Prostate gland (tissue), 2 donors: ENCODE results near the gene MAD1L1. TPM values are rescaled to one million over a fixed set of nuclear protein-coding genes. Genes with fewer than 3 reads are reported as not detected.

Source experiments
- DNase-seq: peaks from one replicate; pipeline ENCODE4 v3.0.0-alpha.2; 2019; ENCODE audit warnings: low spot score
- H3K27ac ChIP-seq, 2 donors: fragments of 200-600 bp; sonication (generic); 2 replicates each; pipeline ENCODE4 v1.5.1; 2017 to 2019
- H3K27me3 ChIP-seq: fragments of 200-600 bp; sonication (generic); replicated peaks from 2 replicates; pipeline ENCODE4 v1.5.1; 2019; ENCODE audit not compliant: insufficient read depth
- H3K36me3 ChIP-seq, 2 donors: fragments of 200-600 bp; sonication (generic); 1 replicate in 1 of 2; 2 replicates in 1 of 2; pipeline versions ENCODE4 v1.5.1 to v1.8.1; 2017 to 2019
- H3K4me1 ChIP-seq: fragments of 200-600 bp; sonication (generic); replicated peaks from 2 replicates; pipeline ENCODE4 v1.5.1; 2019
- H3K4me3 ChIP-seq, 2 donors: fragments of 200-600 bp; sonication (generic); 2 replicates each; pipeline ENCODE4 v1.5.1; 2017 to 2019
- H3K9me3 ChIP-seq: fragments of 200-600 bp; sonication (generic); 2 replicates; pipeline ENCODE4 v1.5.1; 2017
- CTCF ChIP-seq, 4 experiments: fragments of 200-600 bp in 2 of 4; fragments of 450-650 bp in 2 of 4; sonication (generic) in 2 of 4; IDR thresholded peaks; 1 replicate in 3 of 4; 2 replicates in 1 of 4; pipeline ENCODE4 v1.5.1; 2016 to 2019; ENCODE audit warnings: antibody characterized with exemption in 4 of 4, mild to moderate bottlenecking in 2 of 4, moderate library complexity in 2 of 4
- POLR2A ChIP-seq: fragments of 450-650 bp; IDR thresholded peaks from one replicate; pipeline ENCODE4 v1.6.1; 2016; ENCODE audit warnings: antibody characterized with exemption, mild to moderate bottlenecking
- POLR2AphosphoS5 ChIP-seq: sonication (generic); formaldehyde crosslinking; IDR thresholded peaks from one replicate; pipeline ENCODE4 v1.6.1; 2017; ENCODE audit warnings: antibody characterized with exemption
- WGBS: methylation state at CpG from one replicate; pipeline ENCODE4 v1.1.5; 2018; 5-methylcytosine and 5-hydroxymethylcytosine counted together
- intact Hi-C: fragments of 100-400 bp; cut with DNase I; formaldehyde crosslinking; loops from one replicate; pipeline ENCODE4 v1.14.2; 2022
- total RNA-seq, 2 donors: library from RNA; depleted of rRNA; stranded (reverse); fragments of >200 nt; gene quantifications; one replicate each; pipeline ENCODE4 v1.1.0, GENCODE V29; 2016

MAD1L1 gene
- total RNA-seq, 2 donors from 2014 or later = 79.3 to 91.9 TPM

- H3K27ac ChIP-seq = no peak overlapping the region
- no peaks in the 10 kb centered on the region for H3K4me1 ChIP-seq
- no peaks in the 10 kb centered on the region for H3K36me3 ChIP-seq
- WGBS = 89% methylated on average over 40 of the region's 40 CpGs
- DNase-seq = no peak
- H3K4me3 ChIP-seq = no peak overlapping the region
- H3K27me3 ChIP-seq = no peaks in the 10 kb centered on the region
- intact Hi-C loops = no loop called here
- TF ChIP-seq POLR2AphosphoS5 = no peak
- no peak for TF ChIP-seq CTCF (IDR thresholded peaks at IDR 0.05)
- no peak for TF ChIP-seq POLR2A
- H3K9me3 ChIP-seq = no peaks in the 10 kb centered on the region
Measured at GRCh38 chr7:1852517-1853430, 380.0 kb downstream of the MAD1L1 start.

- DNase-seq = no peak
- no peaks in the 10 kb centered on the region for H3K36me3 ChIP-seq
- H3K9me3 ChIP-seq = no peaks in the 10 kb centered on the region
- H3K4me3 ChIP-seq = no peak overlapping the region
- no peaks in the 10 kb centered on the region for H3K4me1 ChIP-seq
- H3K27me3 ChIP-seq = no peaks in the 10 kb centered on the region
- TF ChIP-seq POLR2AphosphoS5 = no peak
- H3K27ac ChIP-seq = no peak overlapping the region
- 79% methylated on average over 25 of the region's 26 CpGs for WGBS
- intact Hi-C loops = no loop called here
Measured at GRCh38 chr7:1851721-1852516, 380.8 kb downstream of the MAD1L1 start.

GRCh38 chr7:1850976-1851571 lies 381.7 kb downstream of the MAD1L1 start:
- no peak for TF ChIP-seq POLR2AphosphoS5
- TF ChIP-seq POLR2A = no peak
- TF ChIP-seq CTCF (IDR thresholded peaks at IDR 0.05) = no peak

GRCh38 chr7:1850111-1850975 lies 382.4 kb downstream of the MAD1L1 start:
- H3K27me3 ChIP-seq = no peaks in the 10 kb centered on the region
- intact Hi-C loops = no loop called here
- no peak overlapping the region for H3K4me3 ChIP-seq
- no peaks in the 10 kb centered on the region for H3K36me3 ChIP-seq
- H3K27ac ChIP-seq = no peak overlapping the region
- no peak for DNase-seq
- no peaks in the 10 kb centered on the region for H3K9me3 ChIP-seq
- H3K4me1 ChIP-seq = no peaks in the 10 kb centered on the region
- no peak for TF ChIP-seq POLR2A
- no peak for TF ChIP-seq CTCF (IDR thresholded peaks at IDR 0.05)
- no peak for TF ChIP-seq POLR2AphosphoS5
- 95% methylated on average over 32 of the region's 33 CpGs for WGBS

More at GRCh38 chr7:1850976-1851571, 381.7 kb downstream of the MAD1L1 start:
- H3K9me3 ChIP-seq = no peaks in the 10 kb centered on the region
- intact Hi-C loops = no loop called here
- no peaks in the 10 kb centered on the region for H3K4me1 ChIP-seq
- no peak overlapping the region for H3K27ac ChIP-seq
- H3K4me3 ChIP-seq = no peak overlapping the region
- no peaks in the 10 kb centered on the region for H3K27me3 ChIP-seq
- DNase-seq = no peak
- H3K36me3 ChIP-seq = no peaks in the 10 kb centered on the region
- 91% methylated on average over 31 of the region's 31 CpGs for WGBS
